Brain pericyte (primary cell): ENCODE data around the gene NDUFAF2.
"Not testable (repeated sequence)": the region's sequence is repeated elsewhere in the genome, so short reads cannot be mapped to it uniquely, and the experiment has no call there.

Experiments
- DNase-seq: peaks from one replicate; pipeline ENCODE4 v3.0.0-alpha.2; 2012; ENCODE audit warnings: low read depth, low spot score

Gene NDUFAF2

GRCh38 chr5:60992871-60993270 is 47.9 kb downstream of the NDUFAF2 start:
- DNase-seq = no peak

GRCh38 chr5:60993425-60993824 is 48.4 kb downstream of the NDUFAF2 start:
- DNase-seq = no peak

GRCh38 chr5:60993875-60994571 is 49.0 kb downstream of the NDUFAF2 start:
- DNase-seq = no peak

- DNase-seq = no peak
Observed at GRCh38 chr5:60996368-60996767, 51.4 kb downstream of the NDUFAF2 start.

- no peak for DNase-seq
Observed at GRCh38 chr5:60997721-60998120, 52.7 kb downstream of the NDUFAF2 start.

- no peak for DNase-seq
Observed at GRCh38 chr5:61000887-61001286, 55.9 kb downstream of the NDUFAF2 start.

- no peak for DNase-seq
Observed at GRCh38 chr5:61001647-61002046, 56.6 kb downstream of the NDUFAF2 start.

GRCh38 chr5:61002611-61003355 is 57.8 kb downstream of the NDUFAF2 start:
- no peak for DNase-seq

- no peak for DNase-seq
Observed at GRCh38 chr5:61004448-61004847, 59.4 kb downstream of the NDUFAF2 start.

GRCh38 chr5:61009907-61010306 is 64.9 kb downstream of the NDUFAF2 start:
- no peak for DNase-seq

- DNase-seq = no peak
Observed at GRCh38 chr5:61010467-61011454, 65.8 kb downstream of the NDUFAF2 start.

GRCh38 chr5:61018062-61018461 is 73.1 kb downstream of the NDUFAF2 start:
- DNase-seq = no peak

GRCh38 chr5:61019642-61020041 is 74.6 kb downstream of the NDUFAF2 start:
- DNase-seq = no peak

- DNase-seq = no peak
Observed at GRCh38 chr5:61020415-61020814, 75.4 kb downstream of the NDUFAF2 start.

- DNase-seq = no peak
Observed at GRCh38 chr5:61023131-61023530, 78.1 kb downstream of the NDUFAF2 start.

GRCh38 chr5:61026004-61026403 is 81.0 kb downstream of the NDUFAF2 start:
- DNase-seq = no peak

GRCh38 chr5:61028382-61028781 is 83.4 kb downstream of the NDUFAF2 start:
- DNase-seq = no peak

GRCh38 chr5:61029456-61030162 is 84.6 kb downstream of the NDUFAF2 start:
- no peak for DNase-seq

GRCh38 chr5:61030163-61030482 is 85.1 kb downstream of the NDUFAF2 start:
- DNase-seq = no peak

GRCh38 chr5:61031301-61031700 is 86.3 kb downstream of the NDUFAF2 start:
- DNase-seq = not testable (repeated sequence)

GRCh38 chr5:61044545-61044944 is 99.5 kb downstream of the NDUFAF2 start:
- no peak for DNase-seq

GRCh38 chr5:61047346-61047745 is 102.3 kb downstream of the NDUFAF2 start:
- no peak for DNase-seq
